Activated naive CD8-positive, alpha-beta T cell treated with anti-CD3 and anti-CD28 coated beads, Interleukin-2, amount 10 ng/mL, durations not matched to agents 7 days and 5 days (primary cell): ENCODE results near the gene C1orf52. TPM values are rescaled to one million over a fixed set of nuclear protein-coding genes. Genes with fewer than 3 reads are reported as not detected.
A peak's percentile ranks its signal among the peaks of the same experiment; 100 is the strongest.

Experiments used
- ATAC-seq: fragments of 150-1000 bp; cut with Tn5 transposase; one replicate; pipeline ENCODE4 v1.10.0; 2021; ENCODE audit warnings: low read depth, moderate library complexity
- POLR2A ChIA-PET: fragments of 350-600 bp; sonication (Branson Sonifier 250); formaldehyde crosslinking; loops from one replicate; lab custom pipeline; 2021; ENCODE audit warnings: antibody characterized with exemption; lab: Charles Lee
- DNase-seq: peaks from one replicate; pipeline ENCODE4 v3.0.0; 2021
- H3K27ac Mint-ChIP-seq: one replicate; pipeline ENCODE4 v1.8.0; 2022; ENCODE audit warnings: mild to moderate bottlenecking, mixed read lengths
- H3K27me3 Mint-ChIP-seq: one replicate; pipeline ENCODE4 v1.8.0; 2022; ENCODE audit warnings: mild to moderate bottlenecking, moderate library complexity, mixed read lengths
- H3K36me3 Mint-ChIP-seq: one replicate; pipeline ENCODE4 v1.8.0; 2021; ENCODE audit warnings: mild to moderate bottlenecking, mixed read lengths
- H3K4me1 Mint-ChIP-seq: one replicate; pipeline ENCODE4 v1.8.0; 2021; ENCODE audit warnings: mixed read lengths
- H3K4me3 Mint-ChIP-seq: one replicate; pipeline ENCODE4 v1.8.0; 2022; ENCODE audit warnings: mild to moderate bottlenecking, moderate library complexity, mixed read lengths
- H3K9me3 Mint-ChIP-seq: one replicate; pipeline ENCODE4 v1.8.0; 2021; ENCODE audit warnings: mixed read lengths
- total RNA-seq, 2 experiments: library from RNA; stranded (reverse); gene quantifications; one replicate each; pipeline ENCODE4 v1.2.3, GENCODE V29; 2021

C1orf52 gene
- total RNA-seq, 2 experiments from 2014 or later = 31.2 to 35.7 TPM

DNA sequence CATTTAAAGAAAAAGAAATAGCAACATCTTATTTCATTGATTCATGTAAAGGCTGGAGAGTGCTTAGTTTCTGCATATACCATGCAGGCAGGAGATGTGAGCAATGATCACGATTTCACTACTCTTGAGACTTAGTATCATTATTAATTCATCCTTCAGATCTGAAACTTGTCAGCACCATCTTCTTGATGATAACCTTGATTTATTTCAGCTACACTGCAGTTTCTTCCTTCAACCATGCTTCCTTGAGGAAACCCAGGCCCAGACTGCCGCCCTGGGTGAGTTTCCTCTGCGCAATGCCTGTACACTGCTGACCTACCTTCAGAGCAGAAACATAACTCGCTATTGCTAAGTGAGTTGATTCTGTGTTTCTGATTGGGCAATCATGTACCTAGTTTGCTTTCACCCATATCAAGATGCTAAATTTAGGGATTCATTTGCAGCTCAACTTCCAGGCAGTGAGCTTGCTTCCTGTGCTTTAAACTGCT is 30.4 kb upstream of the C1orf52 start:
- Mint-ChIP-seq H3K4me3 (no peak overlapping the region), H3K27me3 (peaks cover 19% of the 10 kb centered on the region), H3K9me3 (no peaks in the 10 kb centered on the region), H3K36me3 (no peaks in the 10 kb centered on the region), H3K27ac (no peak overlapping the region), H3K4me1 (no peaks in the 10 kb centered on the region)
- ATAC-seq (no peak), DNase-seq (no peak)
- POLR2A ChIA-PET = no interaction called here

DNA sequence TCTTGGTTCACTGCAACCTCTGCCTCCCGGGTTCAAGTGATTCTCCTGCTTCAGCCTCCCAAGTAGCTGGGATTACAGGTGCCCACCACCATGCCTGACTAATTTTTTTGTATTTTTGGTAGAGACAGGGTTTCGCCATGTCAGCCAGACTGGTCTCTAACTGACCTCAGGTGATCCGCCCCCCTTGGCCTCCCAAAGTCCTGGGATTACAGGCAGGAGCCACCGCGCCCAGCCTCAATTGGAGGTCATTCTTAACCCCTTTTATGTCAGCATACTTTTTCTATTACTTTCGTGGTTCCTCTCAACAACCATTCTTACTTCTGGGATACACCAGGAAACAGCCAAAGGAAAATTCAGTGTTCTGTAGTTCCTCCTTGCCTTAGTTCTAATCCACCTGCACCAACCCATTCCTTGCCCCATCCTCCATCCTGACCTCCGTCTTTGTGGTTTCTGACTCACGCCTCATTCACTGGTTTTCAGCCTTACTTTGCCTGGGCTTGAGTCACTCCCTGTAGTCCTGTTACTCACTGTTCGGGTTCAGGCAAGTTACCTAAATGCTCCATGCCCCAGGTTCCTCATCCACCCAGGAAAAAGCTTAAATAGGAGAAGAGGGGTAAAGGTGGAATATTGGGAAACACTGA is 29.9 kb upstream of the C1orf52 start:
- DNase-seq = no peak
- Mint-ChIP-seq H3K27me3 (peaks cover 17% of the 10 kb centered on the region), H3K4me3 (no peak overlapping the region), H3K27ac (no peak overlapping the region), H3K9me3 (no peaks in the 10 kb centered on the region), H3K4me1 (no peaks in the 10 kb centered on the region), H3K36me3 (no peaks in the 10 kb centered on the region)
- POLR2A ChIA-PET = no interaction called here
- ATAC-seq = no peak

GRCh38 chr1:85284202-85284601 is 24.7 kb upstream of the C1orf52 start:
- Mint-ChIP-seq H3K27ac (no peak overlapping the region), H3K4me3 (no peak overlapping the region), H3K27me3 (peaks cover 14% of the 10 kb centered on the region), H3K9me3 (no peaks in the 10 kb centered on the region), H3K4me1 (peaks cover under 1% of the 10 kb centered on the region), H3K36me3 (no peaks in the 10 kb centered on the region)
- ATAC-seq = no peak
- DNase-seq = no peak
- POLR2A ChIA-PET = no interaction called here

- H3K4me3 Mint-ChIP-seq = no peak overlapping the region
- no peak for DNase-seq
- no peaks in the 10 kb centered on the region for H3K36me3 Mint-ChIP-seq
- peaks cover 6% of the 10 kb centered on the region for H3K4me1 Mint-ChIP-seq
- peaks cover 14% of the 10 kb centered on the region for H3K27me3 Mint-ChIP-seq
- no peaks in the 10 kb centered on the region for H3K9me3 Mint-ChIP-seq
- H3K27ac Mint-ChIP-seq = no peak overlapping the region
- ATAC-seq = no peak
- POLR2A ChIA-PET = no interaction called here
Observed at GRCh38 chr1:85283475-85284199, 24.2 kb upstream of the C1orf52 start.

- no peaks in the 10 kb centered on the region for H3K36me3 Mint-ChIP-seq
- POLR2A ChIA-PET = no interaction called here
- no peak for ATAC-seq
- DNase-seq = no peak
- H3K4me3 Mint-ChIP-seq = no peak overlapping the region
- H3K27ac Mint-ChIP-seq = no peak overlapping the region
- H3K4me1 Mint-ChIP-seq = peaks cover 6% of the 10 kb centered on the region
- H3K9me3 Mint-ChIP-seq = no peaks in the 10 kb centered on the region
- peaks cover 14% of the 10 kb centered on the region for H3K27me3 Mint-ChIP-seq
Observed at GRCh38 chr1:85282424-85282823, 23.0 kb upstream of the C1orf52 start.

DNA sequence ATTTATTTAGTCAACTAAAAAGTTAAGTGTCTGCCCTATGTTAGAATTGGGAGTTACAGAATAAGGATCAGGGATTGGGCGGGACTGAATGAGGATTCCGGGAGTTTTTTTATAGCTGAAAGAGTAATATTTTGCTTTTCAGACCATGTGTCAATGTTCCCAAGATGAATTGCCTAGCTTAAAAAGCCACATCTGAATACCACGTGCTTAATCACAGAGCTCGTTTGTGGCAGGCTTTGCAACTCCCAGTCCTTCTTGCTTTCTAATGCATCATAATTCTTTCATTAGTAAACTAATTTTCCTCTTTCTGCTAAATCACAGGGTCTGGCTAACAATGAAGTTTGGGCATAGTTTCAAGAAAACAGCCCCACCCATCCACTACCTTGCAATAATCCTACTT is 21.2 kb upstream of the C1orf52 start:
- Mint-ChIP-seq H3K4me1 (peaks cover 9% of the 10 kb centered on the region), H3K36me3 (no peaks in the 10 kb centered on the region), H3K27me3 (peaks cover 14% of the 10 kb centered on the region), H3K27ac (no peak overlapping the region), H3K4me3 (no peak overlapping the region), H3K9me3 (no peaks in the 10 kb centered on the region)
- no peak for ATAC-seq
- POLR2A ChIA-PET = no interaction called here
- no peak for DNase-seq

DNA sequence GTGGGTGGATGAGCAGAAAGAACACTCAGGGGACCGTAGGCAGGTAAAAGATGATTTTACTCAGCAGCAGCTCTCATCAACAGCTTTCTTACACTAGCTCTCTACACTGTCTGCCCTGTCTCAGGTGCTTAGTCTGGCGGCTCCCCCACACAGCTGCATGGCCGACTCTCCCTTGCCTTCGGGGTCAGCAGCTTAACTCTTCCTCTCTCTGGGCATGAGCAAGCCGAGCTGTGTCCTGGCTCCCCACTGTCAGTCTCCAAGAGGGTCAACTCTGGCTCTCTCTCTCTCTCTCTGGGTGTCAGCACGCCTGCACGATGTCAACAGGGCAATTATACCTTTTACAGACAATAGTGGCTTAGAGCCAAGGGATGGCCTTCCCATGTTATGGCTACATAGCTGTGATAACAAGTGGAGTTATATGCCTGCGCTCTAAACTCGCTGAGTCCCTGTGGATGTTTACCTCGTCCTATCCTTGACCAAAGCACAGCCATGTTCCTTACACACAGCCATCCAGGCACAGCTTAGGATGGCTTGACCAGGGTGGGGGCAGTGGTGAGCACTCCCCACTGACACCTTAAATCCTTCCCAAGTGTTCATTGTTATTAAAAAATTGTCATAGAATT is 20.1 kb upstream of the C1orf52 start:
- Mint-ChIP-seq H3K4me1 (peaks cover 18% of the 10 kb centered on the region), H3K4me3 (no peak overlapping the region), H3K27ac (no peak overlapping the region)

DNA sequence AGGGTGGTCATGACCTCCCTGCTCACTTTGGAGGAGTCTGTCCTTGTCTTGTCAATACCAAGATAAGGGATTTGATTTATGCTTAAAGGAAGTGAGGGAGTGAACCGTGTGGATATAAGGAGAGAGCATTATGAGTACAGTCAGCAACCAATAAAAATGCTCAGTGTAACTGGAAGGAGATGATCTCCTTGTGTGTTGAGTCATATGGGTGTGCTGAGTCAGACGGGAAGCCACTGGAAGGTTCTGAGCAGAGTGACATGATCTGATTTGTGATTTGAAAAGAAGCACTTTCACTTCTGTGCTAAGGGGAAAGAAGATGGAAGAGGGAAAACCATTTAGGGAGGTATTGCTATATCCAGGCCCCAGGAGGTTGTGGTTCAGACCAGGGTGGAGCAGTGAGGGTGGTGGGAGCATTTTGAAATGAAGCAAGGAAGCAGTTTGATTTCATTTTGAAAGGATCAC is 19.4 kb upstream of the C1orf52 start:
- DNase-seq (no peak), ATAC-seq (no peak)
- H3K27me3 Mint-ChIP-seq = peaks cover 14% of the 10 kb centered on the region
- H3K4me3 Mint-ChIP-seq = no peak overlapping the region
- peaks cover 7% of the 10 kb centered on the region for H3K36me3 Mint-ChIP-seq
- POLR2A ChIA-PET = no interaction called here
- H3K4me1 Mint-ChIP-seq = peaks cover 22% of the 10 kb centered on the region
- H3K27ac Mint-ChIP-seq = no peak overlapping the region
- H3K9me3 Mint-ChIP-seq = no peaks in the 10 kb centered on the region

More for the DNA sequence above, 20.1 kb upstream of the C1orf52 start:
- Mint-ChIP-seq H3K27me3 (peaks cover 14% of the 10 kb centered on the region), H3K36me3 (peaks cover 4% of the 10 kb centered on the region), H3K9me3 (no peaks in the 10 kb centered on the region)
- POLR2A ChIA-PET = no interaction called here
- DNase-seq = no peak
- no peak for ATAC-seq

- H3K4me3 Mint-ChIP-seq = no peak overlapping the region
- peaks cover 14% of the 10 kb centered on the region for H3K27me3 Mint-ChIP-seq
- no peak overlapping the region for H3K27ac Mint-ChIP-seq
- no peaks in the 10 kb centered on the region for H3K9me3 Mint-ChIP-seq
- no peak for ATAC-seq
- peaks cover 15% of the 10 kb centered on the region for H3K36me3 Mint-ChIP-seq
- no peak for DNase-seq
- peaks cover 30% of the 10 kb centered on the region for H3K4me1 Mint-ChIP-seq
- POLR2A ChIA-PET = interaction anchor here (1.8 kb wide), 1 partner anchor 77 kb away, joined by 9 read pairs; the partner anchor contains the start of gene SYDE2
Observed at GRCh38 chr1:85277802-85278201, 18.3 kb upstream of the C1orf52 start.

GRCh38 chr1:85276978-85277639 is 17.6 kb upstream of the C1orf52 start:
- H3K27me3 Mint-ChIP-seq = peaks cover 14% of the 10 kb centered on the region

DNA sequence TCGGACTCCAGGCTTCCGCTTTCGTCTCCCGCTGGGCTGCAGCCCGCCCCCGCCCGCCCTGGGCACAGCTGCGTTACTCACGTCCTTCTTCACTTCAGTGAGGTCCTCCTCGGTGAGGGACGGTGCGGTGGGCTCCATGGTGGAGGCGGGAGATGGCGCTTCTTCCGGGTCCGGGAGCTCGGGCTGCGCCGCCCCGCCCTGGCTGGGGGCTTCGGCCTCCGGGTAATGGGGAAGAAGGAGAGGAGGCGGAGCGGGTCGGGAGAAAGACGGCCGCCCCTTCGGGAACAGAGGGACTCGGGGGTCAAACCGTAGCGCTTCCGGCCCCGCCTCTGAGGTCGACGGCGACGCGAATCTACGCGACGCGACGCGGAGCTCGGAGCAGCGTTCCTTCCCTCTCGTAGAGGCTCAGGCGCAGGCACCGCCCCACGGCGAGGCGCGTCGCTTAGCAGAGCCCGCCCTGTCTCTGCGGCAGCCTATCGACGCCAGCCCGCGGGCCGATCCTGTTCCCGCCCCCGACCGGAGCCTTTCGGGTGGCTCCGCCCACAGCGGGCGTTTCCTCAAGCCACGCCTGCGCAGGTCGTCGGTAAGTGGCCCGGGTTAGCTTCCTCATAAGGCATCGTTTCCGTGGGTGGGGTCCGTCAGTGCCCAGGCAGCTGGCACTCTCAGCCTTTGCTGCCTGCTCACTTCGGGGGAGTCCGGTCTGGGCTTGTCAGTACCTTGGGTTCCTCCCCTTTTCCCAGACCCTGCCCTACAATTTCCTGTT is 16.9 kb upstream of the C1orf52 start, which contains the start of gene BCL10:
Gene BCL10 (minus strand): TSS at position 418 of the 763 bp plus-strand sequence. CDS start 280 bp downstream, at position 138.
- H3K27me3 Mint-ChIP-seq = peaks cover 9% of the 10 kb centered on the region
- POLR2A ChIA-PET = interaction anchor here (0.6 to 2.6 kb wide), 18 partner anchors 8 to 1428 kb away, joined by 3 to 33 read pairs (median 4); partner anchors contain the start of genes C1orf52, GNG5, PRKACB and SH3GLB1
- ATAC-seq (peak; percentile 99), DNase-seq (peak; percentile 97)
- peak within 1 kb of the TSS; percentile 87 for H3K4me3 Mint-ChIP-seq
- peak within 1 kb of the TSS; percentile 92 for H3K27ac Mint-ChIP-seq
- peaks cover 31% of the 10 kb centered on the region for H3K4me1 Mint-ChIP-seq
- H3K36me3 Mint-ChIP-seq = peaks cover 22% of the 10 kb centered on the region
- no peaks in the 10 kb centered on the region for H3K9me3 Mint-ChIP-seq

More at GRCh38 chr1:85276978-85277639, 17.6 kb upstream of the C1orf52 start:
- peak overlapping the region; percentile 87 for H3K4me3 Mint-ChIP-seq
- H3K4me1 Mint-ChIP-seq = peaks cover 31% of the 10 kb centered on the region
- POLR2A ChIA-PET = interaction anchor here (0.6 to 2.6 kb wide), 15 partner anchors 8 to 1427 kb away, joined by 3 to 33 read pairs (median 5); partner anchors contain the start of genes C1orf52, GNG5, PRKACB and SH3GLB1
- no peaks in the 10 kb centered on the region for H3K9me3 Mint-ChIP-seq
- H3K36me3 Mint-ChIP-seq = peaks cover 18% of the 10 kb centered on the region
- DNase-seq (no peak), ATAC-seq (no peak)
- peak overlapping the region; percentile 92 for H3K27ac Mint-ChIP-seq

DNA sequence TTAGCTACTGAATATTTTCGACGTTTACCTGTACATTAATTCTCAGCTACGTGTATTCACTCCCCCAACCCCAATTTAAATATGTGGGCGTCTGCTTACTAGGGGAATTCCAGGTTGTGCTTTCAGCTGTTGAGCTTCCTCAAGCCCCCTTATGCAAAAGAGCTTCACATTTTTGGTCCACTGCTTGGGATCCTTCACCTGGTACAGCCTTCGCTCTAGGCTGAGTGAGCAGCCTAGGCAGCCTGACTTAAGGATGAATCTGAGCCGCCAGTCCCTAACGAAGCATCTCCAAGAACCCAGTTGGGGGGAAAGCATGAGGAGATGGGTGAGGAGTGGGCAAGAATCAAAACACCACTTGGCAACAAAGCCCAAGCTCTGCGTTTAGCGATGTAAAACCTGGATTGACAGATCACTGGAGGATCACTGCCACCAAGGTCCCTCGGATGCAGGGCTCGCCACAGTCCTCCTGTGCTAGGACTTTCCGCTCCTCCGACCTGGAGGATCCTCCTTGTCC is 16.3 kb upstream of the C1orf52 start:
- Mint-ChIP-seq H3K4me1 (peaks cover 33% of the 10 kb centered on the region), H3K27me3 (peaks cover 8% of the 10 kb centered on the region), H3K27ac (peak overlapping the region; percentile 92), H3K9me3 (no peaks in the 10 kb centered on the region), H3K36me3 (peaks cover 22% of the 10 kb centered on the region), H3K4me3 (peak overlapping the region; percentile 87)
- ATAC-seq (no peak), DNase-seq (no peak)
- POLR2A ChIA-PET = interaction anchor here (0.8 to 2.6 kb wide), 12 partner anchors 12 to 1429 kb away, joined by 3 to 33 read pairs (median 5); partner anchors contain the start of genes C1orf52, PRKACB, SH3GLB1 and SYDE2
